IPS-20b (cell line): ENCODE data around the gene KRT75.

ENCODE experiments used
- H3K27ac ChIP-seq: one replicate; pipeline ENCODE4 v1.5.1; 2013; ENCODE audit warnings: low read length
- H3K27me3 ChIP-seq: 2 replicates; pipeline ENCODE4 v1.6.1; 2013; ENCODE audit warnings: mild to moderate bottlenecking, low read length, inconsistent platforms; ENCODE audit not compliant: insufficient read depth
- H3K36me3 ChIP-seq: 2 replicates; pipeline ENCODE4 v1.6.1; 2013; ENCODE audit warnings: low read depth, mild to moderate bottlenecking, inconsistent platforms, low read length, moderate library complexity; ENCODE audit not compliant: insufficient read depth
- H3K4me1 ChIP-seq: 2 replicates; pipeline ENCODE4 v1.6.1; 2013; ENCODE audit warnings: mild to moderate bottlenecking, control low read depth, inconsistent platforms, low read length, moderate library complexity; ENCODE audit not compliant: insufficient read depth
- H3K4me3 ChIP-seq: 2 replicates; pipeline ENCODE4 v1.5.1; 2013; ENCODE audit warnings: mild to moderate bottlenecking, low read length, inconsistent platforms
- H3K9ac ChIP-seq: 2 replicates; pipeline ENCODE4 v1.6.1; 2013; ENCODE audit warnings: low read depth, mild to moderate bottlenecking, inconsistent platforms, low read length, moderate library complexity
- H3K9me3 ChIP-seq: 2 replicates; pipeline ENCODE4 v1.6.1; 2013; ENCODE audit warnings: mild to moderate bottlenecking, low read depth, low read length, inconsistent platforms; ENCODE audit not compliant: insufficient read depth

Gene KRT75

GRCh38 chr12:52426034-52426433 is 8.1 kb downstream of the KRT75 start:
- Histone ChIP-seq H3K4me3 (no peak overlapping the region), H3K4me1 (no peaks in the 10 kb centered on the region), H3K27me3 (no peaks in the 10 kb centered on the region)

DNA sequence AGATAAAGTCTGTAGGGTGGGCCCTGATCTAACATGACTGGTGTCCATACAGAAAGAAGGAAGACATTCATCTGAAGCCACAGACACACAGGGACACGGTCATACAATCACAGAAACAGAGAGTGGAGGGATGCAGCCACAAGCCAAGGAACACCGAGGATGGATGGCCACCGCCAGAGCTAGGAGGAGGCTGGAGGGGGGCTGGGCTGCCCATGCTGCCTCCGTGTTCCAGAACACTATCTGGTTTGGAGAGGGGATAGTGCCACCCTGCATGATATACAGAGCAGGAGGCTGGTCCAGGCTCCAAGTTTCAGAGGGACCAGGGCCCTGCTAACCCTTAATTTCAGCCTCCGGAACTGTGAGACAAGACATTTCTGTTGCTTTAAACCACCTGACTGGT is 8.7 kb downstream of the KRT75 start:
- H3K27me3 ChIP-seq, result no peaks in the 10 kb centered on the region
- no peaks in the 10 kb centered on the region for H3K9me3 ChIP-seq
- H3K9ac ChIP-seq, result no peak overlapping the region
- no peak overlapping the region for H3K4me3 ChIP-seq
- no peak overlapping the region for H3K27ac ChIP-seq
- no peaks in the 10 kb centered on the region for H3K36me3 ChIP-seq
- H3K4me1 ChIP-seq, result no peaks in the 10 kb centered on the region

More at GRCh38 chr12:52426034-52426433, 8.1 kb downstream of the KRT75 start:
- Histone ChIP-seq H3K9me3 (no peaks in the 10 kb centered on the region), H3K27ac (no peak overlapping the region), H3K9ac (no peak overlapping the region), H3K36me3 (no peaks in the 10 kb centered on the region)

DNA sequence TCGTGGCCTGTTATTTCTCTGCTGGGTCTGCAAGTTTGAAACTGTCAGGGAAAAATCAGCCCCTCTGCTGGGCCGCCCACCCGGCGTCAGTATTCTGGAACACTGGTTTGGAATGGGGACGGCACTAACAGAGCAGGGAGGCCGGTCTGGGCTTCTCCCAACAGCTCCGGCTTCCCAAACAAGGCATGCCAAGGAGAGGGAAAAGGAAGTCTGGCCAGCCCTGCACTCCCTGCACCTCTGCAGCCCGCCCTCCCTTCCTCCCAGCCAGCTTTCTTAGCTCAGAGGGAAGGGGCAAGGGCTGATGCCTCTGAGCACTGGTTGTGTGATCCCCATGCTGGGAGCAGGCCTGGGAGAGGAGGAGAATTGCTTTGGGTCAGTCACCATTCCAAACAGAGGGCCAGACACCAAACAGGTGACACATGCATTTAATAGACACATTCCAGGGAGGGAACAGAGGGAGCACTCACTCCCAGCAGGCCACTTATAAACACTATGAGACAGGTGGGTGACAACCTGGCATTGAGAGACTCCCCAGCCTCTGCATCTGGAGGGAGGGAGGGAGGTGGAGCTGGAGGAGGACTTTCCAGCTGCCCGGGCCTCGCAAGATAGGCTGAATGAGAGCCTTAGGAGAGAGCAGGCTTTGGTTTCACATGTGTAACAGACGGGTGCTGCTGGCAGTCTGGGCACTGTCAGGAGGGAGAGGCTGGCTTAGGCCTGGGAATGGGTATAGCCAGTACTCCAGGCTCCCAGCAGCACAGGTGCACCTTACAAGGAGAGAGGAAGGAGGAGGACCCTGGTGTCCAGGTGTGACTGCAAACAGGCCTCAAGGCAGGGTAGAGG is 10.3 kb downstream of the KRT75 start:
- Histone ChIP-seq H3K27me3 (no peaks in the 10 kb centered on the region), H3K4me3 (no peak overlapping the region), H3K9ac (no peak overlapping the region), H3K9me3 (no peaks in the 10 kb centered on the region), H3K36me3 (no peaks in the 10 kb centered on the region), H3K27ac (no peak overlapping the region), H3K4me1 (no peaks in the 10 kb centered on the region)

DNA sequence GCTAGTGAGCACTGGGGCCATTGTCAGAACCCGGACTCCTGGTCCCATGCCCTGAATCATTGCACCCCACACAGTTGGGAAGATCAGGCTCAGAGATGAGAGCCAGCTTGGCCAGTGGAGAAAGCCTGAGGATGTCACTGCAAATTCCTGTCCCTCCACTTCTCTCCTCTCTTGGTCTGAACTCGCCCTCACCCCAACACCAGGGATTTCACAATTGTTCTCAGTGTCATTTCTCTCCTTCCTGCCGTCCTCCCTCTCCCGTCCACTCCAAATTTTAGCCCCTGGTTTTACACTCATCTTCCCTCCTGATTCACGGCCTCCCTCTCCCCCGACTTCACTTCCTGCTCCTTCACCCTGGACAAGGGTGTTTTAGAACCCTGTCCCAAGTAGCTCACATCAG is 11.1 kb downstream of the KRT75 start:
- H3K4me1 ChIP-seq, result no peaks in the 10 kb centered on the region
- no peak overlapping the region for H3K9ac ChIP-seq
- H3K4me3 ChIP-seq, result no peak overlapping the region
- no peaks in the 10 kb centered on the region for H3K36me3 ChIP-seq
- no peak overlapping the region for H3K27ac ChIP-seq
- no peaks in the 10 kb centered on the region for H3K9me3 ChIP-seq
- H3K27me3 ChIP-seq, result no peaks in the 10 kb centered on the region

- no peaks in the 10 kb centered on the region for H3K27me3 ChIP-seq
- H3K4me1 ChIP-seq, result no peaks in the 10 kb centered on the region
- H3K36me3 ChIP-seq, result no peaks in the 10 kb centered on the region
Measured at GRCh38 chr12:52419656-52420055, 14.5 kb downstream of the KRT75 start.

GRCh38 chr12:52418576-52419110 is 15.5 kb downstream of the KRT75 start:
- no peak overlapping the region for H3K27ac ChIP-seq
- no peaks in the 10 kb centered on the region for H3K36me3 ChIP-seq
- H3K9ac ChIP-seq, result no peak overlapping the region
- H3K4me1 ChIP-seq, result no peaks in the 10 kb centered on the region
- H3K9me3 ChIP-seq, result no peaks in the 10 kb centered on the region
- no peak overlapping the region for H3K4me3 ChIP-seq
- no peaks in the 10 kb centered on the region for H3K27me3 ChIP-seq

More at GRCh38 chr12:52419656-52420055, 14.5 kb downstream of the KRT75 start:
- Histone ChIP-seq H3K4me3 (no peak overlapping the region), H3K27ac (no peak overlapping the region), H3K9ac (no peak overlapping the region), H3K9me3 (no peaks in the 10 kb centered on the region)

DNA sequence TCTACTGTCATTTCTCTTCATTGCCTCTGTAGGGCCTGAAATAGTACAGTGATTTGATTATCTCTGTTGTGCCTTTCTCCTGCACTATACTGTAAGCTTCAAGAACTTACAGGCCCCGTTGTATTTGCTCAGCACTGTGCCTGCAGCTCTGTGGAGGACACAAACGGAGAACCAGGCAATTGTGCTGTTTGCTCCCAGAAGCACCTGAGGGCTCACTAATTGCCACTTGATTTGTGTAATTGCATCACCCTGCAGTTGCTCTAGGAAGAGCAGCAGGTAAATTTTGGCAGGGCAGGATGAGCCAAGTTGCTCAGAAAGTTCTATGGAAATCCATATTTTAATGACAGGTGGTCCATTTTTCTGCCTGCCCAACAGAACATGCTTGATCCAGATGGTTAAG is 16.4 kb downstream of the KRT75 start:
- no peak overlapping the region for H3K9ac ChIP-seq
- H3K27me3 ChIP-seq, result no peaks in the 10 kb centered on the region

DNA sequence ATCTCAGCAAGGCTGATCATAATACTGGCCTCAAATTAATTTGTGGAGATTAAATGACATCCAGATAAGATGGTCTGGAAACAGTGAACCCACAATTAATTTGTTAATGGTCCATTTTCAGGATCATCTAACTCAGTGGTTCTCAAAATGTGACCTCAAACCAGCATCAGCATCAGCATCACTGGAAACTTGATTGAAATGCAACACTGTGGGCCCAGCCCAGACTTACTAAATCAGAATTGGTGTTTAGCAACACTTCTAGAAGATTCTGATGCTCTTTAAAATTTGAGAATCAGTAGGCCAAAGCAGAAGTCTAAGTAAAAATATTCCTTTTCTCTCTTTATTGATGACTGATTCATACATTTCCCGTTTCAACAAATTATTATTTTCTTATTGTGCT is 17.4 kb downstream of the KRT75 start:
- Histone ChIP-seq H3K9me3 (no peaks in the 10 kb centered on the region), H3K9ac (no peak overlapping the region), H3K27ac (no peak overlapping the region), H3K4me1 (no peaks in the 10 kb centered on the region), H3K27me3 (no peaks in the 10 kb centered on the region), H3K4me3 (no peak overlapping the region), H3K36me3 (no peaks in the 10 kb centered on the region)

More for the DNA sequence above, 16.4 kb downstream of the KRT75 start:
- no peak overlapping the region for H3K27ac ChIP-seq
- H3K4me1 ChIP-seq, result no peaks in the 10 kb centered on the region
- no peaks in the 10 kb centered on the region for H3K9me3 ChIP-seq
- no peak overlapping the region for H3K4me3 ChIP-seq
- H3K36me3 ChIP-seq, result no peaks in the 10 kb centered on the region

- no peak overlapping the region for H3K9ac ChIP-seq
- H3K36me3 ChIP-seq, result no peaks in the 10 kb centered on the region
- no peak overlapping the region for H3K4me3 ChIP-seq
- H3K9me3 ChIP-seq, result no peaks in the 10 kb centered on the region
- H3K4me1 ChIP-seq, result no peaks in the 10 kb centered on the region
- H3K27ac ChIP-seq, result no peak overlapping the region
- no peaks in the 10 kb centered on the region for H3K27me3 ChIP-seq
Measured at GRCh38 chr12:52415870-52416750, 18.1 kb downstream of the KRT75 start.

DNA sequence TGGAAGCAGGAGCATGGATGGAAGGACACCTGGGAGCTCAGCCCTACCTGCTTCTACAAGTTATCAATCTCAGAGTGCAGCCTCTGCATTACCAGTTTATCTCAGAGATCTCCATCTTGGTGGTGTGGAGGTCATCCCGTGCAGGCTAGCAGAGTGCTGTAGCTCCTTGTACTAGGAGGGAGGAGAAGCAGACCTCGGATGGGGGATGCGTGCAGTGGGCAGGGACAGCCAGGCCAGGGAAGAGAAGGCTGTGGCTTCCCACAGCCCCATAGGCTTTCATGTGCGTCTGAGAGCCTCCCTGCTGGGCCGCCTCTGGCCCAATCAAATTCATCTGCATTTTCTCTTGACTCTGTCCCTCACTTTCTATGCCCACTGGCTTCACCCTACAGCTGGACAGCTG is 19.2 kb downstream of the KRT75 start:
- Histone ChIP-seq H3K36me3 (no peaks in the 10 kb centered on the region), H3K27ac (no peak overlapping the region)

GRCh38 chr12:52413782-52414345 is 20.3 kb downstream of the KRT75 start:
- H3K27ac ChIP-seq, result no peak overlapping the region
- no peaks in the 10 kb centered on the region for H3K9me3 ChIP-seq
- no peak overlapping the region for H3K4me3 ChIP-seq
- no peaks in the 10 kb centered on the region for H3K4me1 ChIP-seq
- H3K27me3 ChIP-seq, result no peaks in the 10 kb centered on the region
- no peak overlapping the region for H3K9ac ChIP-seq
- no peaks in the 10 kb centered on the region for H3K36me3 ChIP-seq

More for the DNA sequence above, 19.2 kb downstream of the KRT75 start:
- Histone ChIP-seq H3K4me1 (no peaks in the 10 kb centered on the region), H3K27me3 (no peaks in the 10 kb centered on the region), H3K9ac (no peak overlapping the region), H3K9me3 (no peaks in the 10 kb centered on the region), H3K4me3 (no peak overlapping the region)
